GM21717 (cell line): ENCODE data around the gene MGA.

ENCODE experiments used
- ATAC-seq: cut with Tn5 transposase; IDR thresholded peaks from one replicate; pipeline ENCODE4 v1.9.1; 2021; ENCODE audit warnings: mild to moderate bottlenecking, moderate library complexity; ENCODE audit not compliant: unreplicated experiment

Gene MGA

DNA sequence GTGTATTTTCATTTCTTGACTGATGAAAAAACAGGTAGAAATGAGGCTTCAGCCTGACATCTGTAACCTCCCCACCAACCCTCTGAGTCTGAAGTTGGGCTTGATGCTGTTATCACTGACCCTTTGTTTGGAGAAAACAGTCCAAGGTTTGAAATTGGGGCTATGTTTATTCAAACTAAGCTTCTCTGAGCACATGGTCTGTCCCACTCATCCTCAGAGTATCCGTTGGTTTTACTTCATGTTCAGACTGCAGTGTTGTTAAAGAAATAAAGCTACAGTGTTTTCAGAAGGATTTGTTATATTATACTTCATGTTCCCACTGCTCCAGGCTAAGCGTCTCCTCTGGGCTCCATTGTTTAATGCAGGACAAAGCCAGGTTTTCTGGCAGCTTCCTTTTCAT, 120.1 kb downstream of the MGA start:
- ATAC-seq: no peak

DNA sequence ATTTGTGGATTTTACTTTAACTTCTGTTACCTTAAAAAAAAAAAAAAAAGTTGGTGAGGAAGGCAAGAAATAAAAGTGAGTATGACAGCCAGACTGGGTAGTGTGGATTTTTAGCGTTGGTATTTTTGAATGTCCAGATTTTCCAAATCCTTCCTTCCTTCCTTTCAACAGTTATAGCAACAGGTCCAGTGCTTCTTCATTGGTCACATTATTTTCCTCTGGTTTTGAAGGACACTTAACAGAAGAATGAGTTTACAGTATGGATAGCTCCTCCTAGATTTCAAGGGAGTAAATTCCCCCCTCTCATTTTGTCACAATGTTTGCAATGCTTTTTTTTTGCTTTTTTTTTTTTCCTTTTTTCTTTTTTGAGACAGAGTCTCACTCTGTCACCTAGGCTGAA, 120.5 kb downstream of the MGA start:
- no peak for ATAC-seq

- no peak for ATAC-seq
Observed at GRCh38 chr15:41782371-41783282, 122.4 kb downstream of the MGA start.

DNA sequence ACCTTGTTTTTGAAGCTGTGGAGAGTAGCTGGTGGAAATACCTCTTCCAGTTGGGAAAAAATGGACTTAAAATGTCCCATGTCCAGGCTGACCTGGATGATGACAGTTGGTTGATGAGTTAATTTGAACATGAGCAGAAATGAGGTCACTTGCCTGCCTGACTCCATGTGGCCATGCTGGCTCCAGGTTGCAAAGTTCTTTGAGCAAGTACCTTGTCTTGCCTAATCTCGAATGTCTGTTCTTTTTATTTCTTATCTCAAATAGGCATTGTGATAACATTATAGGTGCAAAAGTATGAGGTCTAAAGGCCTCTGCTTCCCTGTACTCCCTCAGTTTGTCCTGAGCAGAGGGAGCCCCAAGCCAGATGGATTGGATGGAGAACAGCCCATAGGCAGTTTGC, 123.1 kb downstream of the MGA start:
- no peak for ATAC-seq

DNA sequence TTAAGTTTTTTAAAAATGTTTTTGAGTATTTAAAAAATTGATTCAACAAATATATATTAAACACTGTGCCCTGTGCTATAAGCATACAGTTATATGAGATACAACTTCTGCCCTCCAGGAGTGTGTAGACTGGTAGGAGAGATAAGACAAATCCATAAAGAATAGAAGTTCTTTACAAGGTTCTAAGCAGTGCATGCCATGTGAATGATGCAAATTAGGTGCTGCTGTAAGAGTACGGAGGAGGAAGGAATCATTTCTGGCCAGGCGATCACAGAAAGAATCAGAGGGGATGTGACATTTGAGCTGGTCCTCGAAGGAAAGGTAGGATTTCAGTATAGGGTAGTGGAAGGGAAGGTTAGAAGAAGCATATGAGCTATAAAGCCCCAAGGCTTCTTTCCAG, 128.1 kb downstream of the MGA start:
- ATAC-seq: no peak

DNA sequence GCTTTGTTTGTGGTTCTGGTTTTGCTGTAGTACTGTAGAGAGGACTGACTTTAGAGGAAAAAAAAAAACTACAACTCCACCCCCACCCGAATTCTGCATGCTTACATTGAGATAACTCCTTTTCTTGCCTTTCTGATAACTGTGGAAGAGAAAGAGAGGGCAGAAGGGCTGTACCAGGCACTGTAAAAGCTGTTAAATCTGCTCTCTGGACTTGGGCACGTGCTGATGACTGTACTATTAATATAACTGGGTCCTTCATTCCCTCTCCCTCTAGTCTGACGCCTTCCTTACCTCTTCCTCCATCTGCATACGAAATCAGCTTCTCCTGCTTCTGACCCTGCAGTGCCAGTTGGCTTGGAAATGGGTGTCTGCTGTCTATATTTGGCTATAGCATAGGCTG, 129.0 kb downstream of the MGA start:
- ATAC-seq: no peak

GRCh38 chr15:41789662-41790061, 129.5 kb downstream of the MGA start:
- ATAC-seq: no peak

DNA sequence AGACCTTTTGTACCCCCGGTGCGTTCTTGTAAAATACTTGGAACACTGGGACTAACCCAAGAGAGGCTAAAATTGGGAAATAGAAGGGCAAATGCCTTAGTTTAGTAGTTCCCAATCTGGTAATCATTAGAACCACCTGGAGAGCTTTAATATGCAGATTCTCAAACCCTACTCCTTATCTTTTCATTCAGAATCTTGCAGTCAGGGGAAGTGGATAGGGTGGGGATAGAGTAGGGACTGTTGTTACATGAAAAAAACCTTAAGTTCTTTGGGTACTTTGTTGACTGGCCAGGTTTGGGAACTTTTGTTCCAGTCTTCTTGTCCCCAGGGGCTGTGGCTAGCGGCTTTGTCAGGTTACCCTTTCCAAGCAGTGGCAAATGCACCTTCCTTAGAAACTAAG, 130.0 kb downstream of the MGA start:
- no peak for ATAC-seq

DNA sequence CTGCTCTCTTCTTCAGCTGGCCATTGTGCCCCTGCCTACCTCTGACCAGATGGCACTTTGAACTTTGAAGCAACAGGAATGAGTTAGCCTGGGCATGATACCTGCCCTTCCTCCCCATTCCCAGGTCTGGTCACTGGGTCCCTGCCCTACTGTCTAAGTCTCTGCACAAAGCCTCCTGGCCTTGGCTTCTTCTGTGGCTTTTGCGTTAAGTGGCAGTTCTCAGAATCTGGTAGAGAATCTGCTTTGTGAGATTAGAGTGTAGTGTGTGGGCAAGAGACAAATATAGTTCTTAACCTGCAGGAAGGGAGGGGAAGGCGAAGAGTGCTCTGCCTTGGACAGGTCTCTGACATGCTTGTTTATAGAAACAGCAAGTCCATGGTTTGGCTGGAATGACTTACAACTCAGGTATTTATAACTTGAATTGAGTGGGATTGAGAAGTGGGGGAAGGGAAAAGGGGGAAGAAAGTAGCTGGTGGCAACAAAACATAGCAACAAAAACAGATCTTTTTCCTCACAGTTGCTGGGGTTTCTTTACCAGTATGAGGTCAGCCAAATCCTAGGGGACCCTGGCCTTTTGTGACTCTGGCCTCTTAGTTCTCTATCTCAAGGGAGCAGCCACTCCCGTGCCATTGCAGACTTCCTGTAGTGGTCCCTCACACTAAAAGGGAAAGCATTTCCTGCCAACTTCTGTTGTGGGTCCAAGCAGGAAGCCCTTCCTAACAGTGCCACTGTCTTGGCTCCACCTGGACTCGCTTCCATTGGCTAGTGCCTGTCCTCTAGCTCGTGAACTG, 130.7 kb downstream of the MGA start:
- no peak for ATAC-seq

DNA sequence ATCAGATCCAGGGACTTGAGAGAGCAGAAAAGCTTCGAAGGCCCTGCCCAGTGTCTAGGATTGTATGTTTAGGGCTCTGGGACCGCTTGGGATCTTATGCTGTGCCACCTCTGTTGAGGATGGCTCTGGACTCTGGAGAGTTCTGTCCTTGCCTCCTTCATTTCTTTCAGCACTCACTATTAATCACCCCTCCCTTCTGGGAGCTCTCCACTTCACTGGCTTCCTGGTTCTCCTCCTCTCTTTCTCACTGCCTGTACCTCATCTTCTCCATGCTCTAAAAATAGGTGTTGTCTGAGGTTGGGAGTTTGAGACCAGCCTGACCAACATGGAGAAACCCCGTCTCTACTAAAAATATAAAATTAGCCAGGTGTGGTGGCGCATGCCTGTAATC, 131.3 kb downstream of the MGA start:
- no peak for ATAC-seq

DNA sequence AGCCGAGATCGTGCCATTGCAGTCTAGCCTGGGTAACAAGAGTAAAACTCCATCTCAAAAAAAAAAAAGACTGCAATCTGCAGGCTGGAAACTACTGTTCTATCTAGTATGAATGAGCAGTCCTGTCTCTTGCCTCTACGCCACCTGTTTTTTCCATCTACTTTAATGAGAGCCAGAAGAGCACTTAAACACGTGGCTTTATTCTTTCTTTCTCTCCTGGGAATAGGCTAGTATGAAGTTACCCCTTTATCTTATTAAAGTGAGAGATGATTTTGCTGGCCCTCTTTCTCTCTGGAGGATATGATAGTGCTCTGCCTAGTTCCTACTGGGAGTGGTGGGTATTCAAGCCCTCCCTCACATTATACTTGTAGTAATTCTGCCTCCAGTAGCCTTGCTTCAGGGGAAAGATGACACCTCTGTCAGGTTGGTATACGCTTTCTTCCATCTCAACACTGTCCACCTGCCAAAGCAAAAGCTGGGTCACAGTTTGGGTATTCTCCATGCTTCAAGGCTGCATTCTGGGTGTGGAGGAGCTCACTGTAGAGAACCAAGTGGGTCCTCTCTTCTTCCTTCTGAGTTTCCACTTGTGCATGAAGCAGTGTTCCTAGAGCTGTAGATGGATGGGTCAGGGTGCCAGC, 131.9 kb downstream of the MGA start:
- ATAC-seq: no peak

DNA sequence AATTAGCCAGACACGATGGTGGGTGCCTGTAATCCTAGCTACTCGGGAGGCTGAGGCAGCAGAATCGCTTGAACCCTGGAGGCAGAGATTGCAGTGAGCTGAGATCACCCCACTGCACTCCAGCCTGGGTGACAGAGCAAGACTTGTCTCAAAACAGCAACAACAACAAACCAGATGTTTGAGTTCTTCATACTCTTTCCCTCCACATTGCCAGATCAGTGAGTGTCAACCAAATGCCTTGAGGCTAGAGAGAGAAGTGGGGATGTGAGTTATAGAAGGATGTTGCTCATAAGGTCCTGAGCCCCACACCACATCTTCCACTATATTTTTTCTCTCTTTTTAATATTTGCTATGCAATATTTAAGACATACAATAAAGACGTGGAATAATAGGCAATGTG, 133.9 kb downstream of the MGA start:
- no peak for ATAC-seq

GRCh38 chr15:41795996-41796856, 136.0 kb downstream of the MGA start:
- ATAC-seq: no peak

GRCh38 chr15:41797201-41797944, 137.2 kb downstream of the MGA start:
- ATAC-seq: no peak

GRCh38 chr15:41798607-41799487, 138.6 kb downstream of the MGA start:
- ATAC-seq: no peak

GRCh38 chr15:41799488-41799805, 139.2 kb downstream of the MGA start:
- no peak for ATAC-seq

GRCh38 chr15:41801185-41801584, 141.0 kb downstream of the MGA start:
- ATAC-seq: no peak

DNA sequence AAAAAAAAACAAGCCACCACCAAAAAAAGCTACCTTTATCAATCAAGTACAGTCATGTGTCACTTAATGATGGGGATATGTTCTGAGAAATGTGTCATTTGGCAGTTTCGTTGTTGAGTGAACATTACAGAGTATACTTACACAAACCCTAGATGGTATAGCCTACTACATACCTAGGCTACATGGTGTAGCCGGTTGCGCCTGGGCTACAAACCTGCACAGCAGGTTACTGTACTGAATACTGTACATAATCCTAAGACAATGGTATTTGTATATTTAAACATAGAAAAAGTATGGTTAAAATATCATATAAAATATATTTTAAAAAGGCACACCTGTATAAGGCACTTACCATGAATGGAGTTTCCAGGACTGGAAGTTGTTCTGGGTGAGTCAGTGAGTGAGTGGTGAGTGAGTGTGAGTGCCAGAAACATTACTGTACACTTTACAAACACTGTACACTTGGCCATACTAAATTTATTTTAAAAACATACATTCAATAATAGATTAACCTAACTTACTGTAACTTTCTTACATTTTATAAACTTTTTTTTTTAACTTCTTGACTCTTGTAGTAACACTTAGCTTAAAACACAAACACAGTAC, 141.7 kb downstream of the MGA start:
- no peak for ATAC-seq

- no peak for ATAC-seq
Observed at GRCh38 chr15:41804361-41804760, 144.2 kb downstream of the MGA start.
